GM23338 (cell line): ENCODE measurements around the gene ELFN1. TPM values are rescaled to one million over a fixed set of nuclear protein-coding genes. Genes with fewer than 3 reads are reported as not detected.

Source experiments
- ATAC-seq: fragments of 200-7000 bp; cut with Tn5 transposase; 3 replicates; pipeline ENCODE4 v1.9.1; 2020
- DNase-seq: peaks from one replicate; pipeline ENCODE4 v3.0.0-alpha.2; 2015; ENCODE audit warnings: low spot score
- H2AFZ ChIP-seq: fragments of 200-600 bp; sonication (generic); 2 replicates; pipeline ENCODE4 v1.8.0; 2016; ENCODE audit warnings: antibody characterized with exemption, mild to moderate bottlenecking, moderate library complexity
- H3F3A ChIP-seq: fragments of 200-600 bp; sonication (generic); replicated peaks from 2 replicates; pipeline ENCODE4 v1.8.0; 2017; ENCODE audit warnings: antibody characterized with exemption, mixed run types, low read depth
- H3K27ac ChIP-seq: fragments of 200-600 bp; sonication (generic); 2 replicates; pipeline ENCODE4 v1.6.1; 2016; ENCODE audit warnings: low read depth
- H3K27me3 ChIP-seq: fragments of 200-600 bp; sonication (generic); 2 replicates; pipeline ENCODE4 v1.8.0; 2016; ENCODE audit warnings: mild to moderate bottlenecking, mixed run types, moderate library complexity; ENCODE audit not compliant: insufficient read depth
- H3K36me3 ChIP-seq: fragments of 200-600 bp; sonication (generic); 2 replicates; pipeline ENCODE4 v1.8.0; 2016; ENCODE audit warnings: mild to moderate bottlenecking; ENCODE audit not compliant: insufficient read depth
- H3K4me1 ChIP-seq: fragments of 200-600 bp; sonication (generic); 2 replicates; pipeline ENCODE4 v1.8.0; 2016; ENCODE audit warnings: mild to moderate bottlenecking, moderate library complexity; ENCODE audit not compliant: insufficient read depth
- H3K4me2 ChIP-seq: fragments of 200-600 bp; sonication (generic); 2 replicates; pipeline ENCODE4 v1.7.1; 2017; ENCODE audit warnings: mixed run types
- H3K4me3 ChIP-seq: fragments of 200-600 bp; sonication (generic); 2 replicates; pipeline ENCODE4 v1.6.1; 2016; ENCODE audit warnings: mixed run types
- H3K79me2 ChIP-seq: fragments of 200-600 bp; sonication (generic); replicated peaks from 2 replicates; pipeline ENCODE4 v1.8.0; 2017; ENCODE audit warnings: mild to moderate bottlenecking; ENCODE audit not compliant: insufficient read depth
- H3K9me2 ChIP-seq: fragments of 200-600 bp; sonication (generic); 2 replicates; pipeline ENCODE4 v1.8.0; 2017; ENCODE audit not compliant: insufficient read depth
- H4K20me1 ChIP-seq: fragments of 200-600 bp; sonication (generic); replicated peaks from 2 replicates; pipeline ENCODE4 v1.8.0; 2017; ENCODE audit warnings: mild to moderate bottlenecking; ENCODE audit not compliant: insufficient read depth
- H3K27ac Mint-ChIP-seq: 2 replicates; pipeline ENCODE4 v1.8.0; 2020; ENCODE audit warnings: inconsistent platforms, mild to moderate bottlenecking, moderate library complexity, mixed read lengths
- H3K27me3 Mint-ChIP-seq: 3 replicates; pipeline ENCODE4 v1.8.0; 2022; ENCODE audit warnings: low read depth, mild to moderate bottlenecking, moderate library complexity, mixed read lengths, inconsistent platforms; ENCODE audit not compliant: insufficient read depth, poor library complexity
- H3K36me3 Mint-ChIP-seq: 3 replicates; pipeline ENCODE4 v1.8.0; 2021; ENCODE audit warnings: low read depth, mild to moderate bottlenecking, inconsistent platforms, moderate library complexity, mixed read lengths
- H3K4me1 Mint-ChIP-seq: 3 replicates; pipeline ENCODE4 v1.8.0; 2020; ENCODE audit warnings: mild to moderate bottlenecking, inconsistent platforms, mixed read lengths
- H3K4me3 Mint-ChIP-seq: 3 replicates; pipeline ENCODE4 v1.8.0; 2021; ENCODE audit warnings: moderate library complexity, mild to moderate bottlenecking, inconsistent platforms, mixed read lengths
- H3K9me3 Mint-ChIP-seq: 3 replicates; pipeline ENCODE4 v1.8.0; 2020; ENCODE audit warnings: moderate library complexity, mild to moderate bottlenecking, inconsistent platforms, mixed read lengths
- CREB1 ChIP-seq: fragments of 250-450 bp; sonication (Bioruptor Pico); IDR thresholded peaks from 2 replicates; pipeline ENCODE4 v1.5.0; 2020; ENCODE audit warnings: low read depth, mild to moderate bottlenecking, moderate library complexity
- CTCF ChIP-seq, 2 experiments: fragments of 200-600 bp in 1 of 2; sonication (generic) in 1 of 2; conservative IDR thresholded peaks; 2 replicates each; pipeline versions ENCODE4 v1.5.1 to v1.6.1; 2016 to 2017; ENCODE audit warnings: antibody characterized with exemption in 2 of 2, low read depth in 2 of 2, mild to moderate bottlenecking in 2 of 2, moderate library complexity in 1 of 2
- EZH2 ChIP-seq: fragments of 200-600 bp; sonication (generic); IDR thresholded peaks from one replicate; pipeline ENCODE4 v1.8.0; 2017; ENCODE audit warnings: antibody characterized with exemption, mild to moderate bottlenecking, low read depth; ENCODE audit not compliant: unreplicated experiment
- EZH2phosphoT487 ChIP-seq: fragments of 200-600 bp; sonication (generic); IDR thresholded peaks from one replicate; pipeline ENCODE4 v1.8.1; 2018; ENCODE audit warnings: antibody characterized with exemption; ENCODE audit not compliant: unreplicated experiment
- JUNB ChIP-seq: IDR thresholded peaks from one replicate; pipeline ENCODE4 v1.6.1; 2016; ENCODE audit warnings: antibody characterized with exemption; ENCODE audit not compliant: unreplicated experiment
- NANOG ChIP-seq: IDR thresholded peaks from 2 replicates; pipeline ENCODE4 v1.6.1; 2016; ENCODE audit warnings: antibody characterized with exemption, borderline replicate concordance
- POLR2AphosphoS5 ChIP-seq: IDR thresholded peaks from 2 replicates; pipeline ENCODE4 v1.6.1; 2016; ENCODE audit warnings: antibody characterized with exemption, low read depth
- REST ChIP-seq: IDR thresholded peaks from one replicate; pipeline ENCODE4 v1.6.1; 2018; ENCODE audit warnings: antibody characterized with exemption; ENCODE audit not compliant: unreplicated experiment
- STAT1 ChIP-seq: IDR thresholded peaks from one replicate; pipeline ENCODE4 v1.6.1; 2016; ENCODE audit warnings: antibody characterized with exemption; ENCODE audit not compliant: unreplicated experiment
- ZNF114 ChIP-seq: fragments of 250-450 bp; sonication (Bioruptor Pico); IDR thresholded peaks from 2 replicates; pipeline ENCODE4 v1.5.0; 2020; ENCODE audit warnings: mild to moderate bottlenecking, moderate library complexity
- ZNF331 ChIP-seq: fragments of 250-450 bp; sonication (Bioruptor Pico); IDR thresholded peaks from 2 replicates; pipeline ENCODE4 v1.5.0; 2020; ENCODE audit warnings: low read depth, mild to moderate bottlenecking, moderate library complexity
- ZNF462 ChIP-seq: fragments of 250-450 bp; sonication (Bioruptor Pico); IDR thresholded peaks from 2 replicates; pipeline ENCODE4 v1.5.0; 2020; ENCODE audit warnings: mild to moderate bottlenecking, moderate library complexity
- polyA plus RNA-seq: library from polyadenylated mRNA; unstranded; fragments of >200 nt; fragmentation: Nextera tagmentation; extraction: Ambion mirVana; gene quantifications from 2 replicates; pipeline ENCODE4 v1.2.1, GENCODE V29; 2016
- total RNA-seq: library from RNA; depleted of rRNA; stranded (reverse); fragments of >200 nt; shearing (Covaris generic); gene quantifications from 2 replicates; pipeline ENCODE4 v1.2.3, GENCODE V29; 2014
- TF ChIP-seq, protein P1 (sequence below): IDR thresholded peaks from 2 replicates; pipeline ENCODE4 v1.6.1; 2016; ENCODE audit warnings: antibody characterized with exemption

The ELFN1 gene
- total and polyA plus RNA-seq, 2 experiments from 2014 or later = 0.08 to 3.5 TPM

- H2AFZ ChIP-seq = no peak overlapping the region
- no peak for ATAC-seq
Measured at GRCh38 chr7:1747004-1747801, 77.1 kb downstream of the ELFN1 start.

More at GRCh38 chr7:1747004-1747801, 77.1 kb downstream of the ELFN1 start:
- Histone ChIP-seq H4K20me1 (no peaks in the 10 kb centered on the region), H3K27me3 (no peaks in the 10 kb centered on the region), H3K4me3 (no peak overlapping the region), H3F3A (no peaks in the 10 kb centered on the region), H3K27ac (no peak overlapping the region), H3K4me2 (no peak overlapping the region), H3K36me3 (no peaks in the 10 kb centered on the region), H3K9me2 (no peaks in the 10 kb centered on the region), H3K79me2 (no peaks in the 10 kb centered on the region), H3K4me1 (no peaks in the 10 kb centered on the region)
- H3K36me3 Mint-ChIP-seq = no peaks in the 10 kb centered on the region; the same call in 2 of the 3 replicates
- H3K9me3 Mint-ChIP-seq = no peaks in the 10 kb centered on the region
- H3K4me3 Mint-ChIP-seq = no peak overlapping the region
- no peak for DNase-seq
- TF ChIP-seq ZNF331 (CRISPR knock-in tag) = no peak
- no peak for TF ChIP-seq CREB1 (CRISPR knock-in tag)
- TF ChIP-seq, protein P1, sequence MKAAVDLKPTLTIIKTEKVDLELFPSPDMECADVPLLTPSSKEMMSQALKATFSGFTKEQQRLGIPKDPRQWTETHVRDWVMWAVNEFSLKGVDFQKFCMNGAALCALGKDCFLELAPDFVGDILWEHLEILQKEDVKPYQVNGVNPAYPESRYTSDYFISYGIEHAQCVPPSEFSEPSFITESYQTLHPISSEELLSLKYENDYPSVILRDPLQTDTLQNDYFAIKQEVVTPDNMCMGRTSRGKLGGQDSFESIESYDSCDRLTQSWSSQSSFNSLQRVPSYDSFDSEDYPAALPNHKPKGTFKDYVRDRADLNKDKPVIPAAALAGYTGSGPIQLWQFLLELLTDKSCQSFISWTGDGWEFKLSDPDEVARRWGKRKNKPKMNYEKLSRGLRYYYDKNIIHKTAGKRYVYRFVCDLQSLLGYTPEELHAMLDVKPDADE = no peak
- no peak for TF ChIP-seq JUNB
- TF ChIP-seq NANOG = no peak
- TF ChIP-seq ZNF462 = no peak
- TF ChIP-seq POLR2AphosphoS5 = no peak
- TF ChIP-seq ZNF114 = no peak
- TF ChIP-seq EZH2phosphoT487 = no peak
- TF ChIP-seq EZH2 = no peak
- TF ChIP-seq CTCF (conservative IDR thresholded peaks at IDR 0.05; ENCODE audit: low read depth in 2 of 2) = no peak
- no peak for TF ChIP-seq STAT1
- TF ChIP-seq REST = no peak
- H3K27ac Mint-ChIP-seq = no peak overlapping the region
- H3K4me1 Mint-ChIP-seq = peaks cover 3% of the 10 kb centered on the region; the same call in 2 of the 3 replicates
- peaks cover 12% of the 10 kb centered on the region for H3K27me3 Mint-ChIP-seq
